ENCODE measurements around the gene NPAS2. TPM values are rescaled to one million over a fixed set of nuclear protein-coding genes. Genes with fewer than 3 reads are reported as not detected.
A peak's percentile ranks its signal among the peaks of the same experiment; 100 is the strongest.

NPAS2 gene
- total RNA-seq, 1 experiment from 2014 or later = 12.4 TPM

GRCh38 chr2:100880036-100880435 is 60.1 kb downstream of the NPAS2 start:
- no peak for DNase-seq (ENCODE audit: low read depth)

- DNase-seq (ENCODE audit: low read depth) = no peak
Measured at GRCh38 chr2:100880730-100881129, 60.8 kb downstream of the NPAS2 start.

DNA sequence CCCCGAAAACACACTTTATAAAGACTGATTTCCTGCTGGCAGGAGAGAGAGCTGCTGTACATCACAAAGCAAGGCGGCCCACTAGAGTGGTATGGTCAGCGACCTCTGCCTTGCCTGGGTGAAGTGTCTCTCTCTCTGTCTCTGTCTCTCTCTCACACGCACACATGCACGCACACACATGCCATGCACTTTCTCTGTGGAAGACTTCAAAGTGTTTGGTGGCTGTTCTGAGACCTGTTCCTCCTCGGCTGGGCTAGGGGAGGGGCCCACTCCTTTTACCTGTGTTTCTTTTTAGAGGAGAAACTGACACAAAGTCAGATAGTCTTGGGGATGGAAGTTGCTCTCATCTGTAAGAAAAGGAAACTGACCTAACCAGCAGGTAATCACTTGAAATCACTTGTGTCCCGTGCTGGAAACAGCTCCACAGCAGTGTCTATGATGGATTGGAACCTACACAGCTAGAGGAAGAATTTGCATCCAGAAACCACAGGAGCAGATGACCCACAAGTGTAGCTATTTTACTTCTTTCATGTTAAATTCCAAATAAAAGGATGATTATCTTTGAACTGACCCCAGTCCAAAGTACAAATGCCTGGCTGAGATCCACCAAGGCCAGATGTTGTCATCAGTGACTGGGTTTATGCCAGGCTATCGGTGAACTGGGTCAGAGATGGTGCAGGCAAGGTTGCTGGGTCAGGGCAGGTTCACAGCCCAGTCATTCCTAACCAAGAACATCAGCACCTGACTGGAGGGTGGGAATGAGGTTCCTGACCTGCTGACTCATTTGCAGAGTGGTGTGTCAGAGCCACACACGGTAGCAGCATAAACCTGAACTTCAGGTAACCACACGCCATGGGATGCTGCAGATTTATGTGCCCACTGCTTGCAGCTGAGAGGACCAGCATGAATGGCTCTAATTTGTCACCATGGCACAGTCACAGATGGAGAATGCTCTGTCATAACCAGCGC is 63.0 kb downstream of the NPAS2 start:
- DNase-seq (ENCODE audit: low read depth) = peak; percentile 21

- no peak for DNase-seq (ENCODE audit: low read depth)
Measured at GRCh38 chr2:100884145-100884621, 64.2 kb downstream of the NPAS2 start.

- DNase-seq (ENCODE audit: low read depth) = no peak
Measured at GRCh38 chr2:100886085-100886484, 66.1 kb downstream of the NPAS2 start.

- DNase-seq (ENCODE audit: low read depth) = no peak
Measured at GRCh38 chr2:100887039-100887578, 67.2 kb downstream of the NPAS2 start.

DNA sequence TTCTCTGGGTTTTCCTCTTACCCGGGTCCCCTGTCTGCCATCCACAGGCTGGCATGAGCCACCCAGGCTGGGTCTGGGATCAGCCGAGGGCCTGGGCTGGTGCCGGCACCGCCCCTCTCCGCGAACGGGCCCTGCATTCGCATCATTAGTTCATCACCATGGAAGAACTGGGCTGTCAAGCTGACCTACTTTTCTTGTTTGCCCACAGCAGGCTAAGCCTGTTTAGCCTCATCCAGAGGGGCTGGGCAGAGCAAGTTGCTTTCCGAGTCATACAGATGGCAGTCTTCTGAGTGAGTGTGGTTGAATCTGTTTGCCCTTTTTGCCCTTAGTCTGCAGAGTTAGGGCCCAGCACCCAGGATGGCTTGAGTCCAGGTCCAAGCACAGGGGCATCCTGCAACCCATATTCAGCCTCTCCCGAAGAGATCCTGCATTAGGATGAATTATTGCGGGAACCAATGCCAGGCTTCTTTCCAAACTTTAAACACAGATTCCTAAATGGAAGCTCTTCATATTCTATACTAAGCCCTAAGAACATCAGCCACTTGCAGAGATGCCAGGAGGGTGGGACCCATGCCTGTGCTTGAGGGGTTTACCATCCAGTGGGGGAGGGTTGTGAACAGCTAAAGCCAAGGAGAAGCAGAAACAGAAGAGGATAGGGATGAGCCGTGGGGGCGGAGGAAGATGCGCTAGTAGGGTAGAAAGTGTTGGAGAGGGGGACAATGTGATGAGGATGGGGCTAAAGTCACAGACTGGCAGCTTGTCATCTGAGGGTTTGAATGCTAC is 68.0 kb downstream of the NPAS2 start:
- DNase-seq (ENCODE audit: low read depth) = peak; percentile 34

GRCh38 chr2:100888601-100889000 is 68.7 kb downstream of the NPAS2 start:
- no peak for DNase-seq (ENCODE audit: low read depth)

DNA sequence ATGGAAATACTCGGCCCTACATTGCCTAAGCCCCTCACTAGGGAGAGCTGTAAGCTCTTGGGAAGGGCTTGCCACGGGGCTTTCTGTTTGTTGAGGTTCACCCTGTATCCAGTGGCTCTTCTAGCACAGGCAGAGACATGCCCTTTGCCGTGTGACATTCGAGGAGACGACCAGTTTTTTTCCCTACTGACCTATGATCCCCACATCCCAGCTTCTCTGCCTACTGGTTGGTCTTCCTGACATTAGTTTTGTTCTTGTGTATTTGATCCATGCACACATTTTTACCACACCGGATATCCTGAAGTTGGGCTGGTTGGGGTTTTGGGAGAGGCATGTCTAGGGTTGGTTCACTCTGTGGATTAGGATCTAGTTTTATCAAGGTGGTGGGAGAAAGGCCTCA is 69.3 kb downstream of the NPAS2 start:
- no peak for DNase-seq (ENCODE audit: low read depth)

GRCh38 chr2:100891906-100892642 is 72.1 kb downstream of the NPAS2 start:
- DNase-seq (ENCODE audit: low read depth) = peak; percentile 55

DNA sequence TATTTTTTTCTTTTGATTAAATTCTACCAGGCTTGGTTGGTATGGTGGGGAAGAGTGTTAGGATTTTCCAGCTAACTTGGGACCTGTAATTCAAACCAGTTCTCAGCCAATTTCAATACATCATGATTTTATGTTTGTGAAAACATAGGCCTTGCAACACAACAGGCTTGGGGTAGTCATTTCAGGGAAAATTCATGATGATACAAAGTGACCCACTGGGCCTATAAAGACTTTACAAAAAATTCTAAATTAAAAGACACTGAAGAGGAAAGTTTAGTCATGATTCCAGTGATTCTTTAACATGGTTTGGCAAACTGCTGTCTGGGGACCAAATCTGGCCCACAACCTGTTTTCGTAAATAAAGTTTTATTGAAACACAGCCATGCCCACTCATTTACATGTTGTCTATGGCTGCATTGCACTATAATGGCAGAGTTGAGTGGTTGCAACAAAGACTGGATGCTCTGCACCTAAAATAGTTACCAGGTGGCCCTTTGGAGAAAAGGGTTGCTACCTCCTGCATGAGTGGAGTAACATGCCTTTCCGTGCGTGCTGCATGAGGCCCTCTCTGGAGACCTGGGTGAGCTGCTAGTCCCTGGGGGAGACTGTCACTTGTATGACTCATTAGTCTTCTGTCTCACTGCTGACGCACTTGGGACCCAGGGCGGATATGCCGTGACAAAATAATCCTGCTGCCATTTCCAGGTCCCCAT is 73.6 kb downstream of the NPAS2 start:
- DNase-seq (ENCODE audit: low read depth) = no peak

DNA sequence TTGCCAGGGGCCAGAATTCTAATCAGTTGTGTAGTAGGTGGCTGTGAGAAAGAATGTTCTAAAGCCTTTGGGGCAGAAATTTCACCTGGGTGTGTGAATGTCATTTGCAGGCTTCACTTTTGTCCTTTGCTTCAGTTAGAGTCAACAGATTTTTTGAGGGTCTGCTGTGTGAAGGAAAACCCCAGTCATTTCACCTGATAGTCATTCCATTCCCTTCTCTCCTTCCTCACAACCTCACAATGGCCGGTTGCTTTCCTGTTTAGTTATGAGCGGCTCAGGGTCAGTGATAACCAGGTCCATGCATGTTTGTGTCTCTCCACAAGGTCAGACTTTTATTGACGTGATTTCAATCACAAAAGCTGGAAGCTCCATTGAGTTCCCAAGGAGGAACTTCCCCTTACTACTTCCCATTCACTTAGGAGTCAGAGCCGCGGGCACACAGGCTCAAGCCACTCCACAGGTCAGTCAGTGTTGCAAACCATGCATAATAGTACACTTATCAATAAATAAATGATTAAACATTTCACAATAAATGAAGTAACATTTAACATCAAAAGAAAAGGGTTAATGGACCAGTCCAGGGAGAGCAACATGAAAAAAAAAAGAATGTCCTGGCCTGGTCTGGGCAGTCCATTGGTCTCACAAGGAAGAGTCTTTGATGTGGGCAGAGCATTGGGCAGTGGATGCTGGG is 74.3 kb downstream of the NPAS2 start:
- DNase-seq (ENCODE audit: low read depth) = no peak

- DNase-seq (ENCODE audit: low read depth) = no peak
Measured at GRCh38 chr2:100894796-100895156, 74.8 kb downstream of the NPAS2 start.

DNA sequence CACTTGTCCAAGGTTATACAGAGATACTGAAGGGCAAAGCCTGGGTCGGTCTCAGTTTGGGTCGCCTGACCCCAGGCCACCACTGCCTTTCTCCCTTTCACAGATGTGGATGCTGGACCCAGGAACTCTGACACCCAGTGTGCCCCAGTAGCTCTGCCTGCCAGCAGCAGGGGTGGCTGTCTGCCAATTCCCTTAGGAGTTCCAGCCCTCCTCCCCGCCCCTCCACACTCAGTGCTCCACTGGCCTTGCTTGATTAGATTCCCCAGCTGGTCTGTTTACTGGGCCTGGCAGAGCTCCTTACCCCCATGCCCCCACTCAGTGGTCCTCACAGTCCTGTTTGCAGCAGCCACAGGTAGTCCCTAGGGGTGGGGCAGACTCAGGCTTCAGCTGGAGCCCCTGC is 75.5 kb downstream of the NPAS2 start:
- no peak for DNase-seq (ENCODE audit: low read depth)

GRCh38 chr2:100895934-100896685 is 76.2 kb downstream of the NPAS2 start:
- no peak for DNase-seq (ENCODE audit: low read depth)

DNA sequence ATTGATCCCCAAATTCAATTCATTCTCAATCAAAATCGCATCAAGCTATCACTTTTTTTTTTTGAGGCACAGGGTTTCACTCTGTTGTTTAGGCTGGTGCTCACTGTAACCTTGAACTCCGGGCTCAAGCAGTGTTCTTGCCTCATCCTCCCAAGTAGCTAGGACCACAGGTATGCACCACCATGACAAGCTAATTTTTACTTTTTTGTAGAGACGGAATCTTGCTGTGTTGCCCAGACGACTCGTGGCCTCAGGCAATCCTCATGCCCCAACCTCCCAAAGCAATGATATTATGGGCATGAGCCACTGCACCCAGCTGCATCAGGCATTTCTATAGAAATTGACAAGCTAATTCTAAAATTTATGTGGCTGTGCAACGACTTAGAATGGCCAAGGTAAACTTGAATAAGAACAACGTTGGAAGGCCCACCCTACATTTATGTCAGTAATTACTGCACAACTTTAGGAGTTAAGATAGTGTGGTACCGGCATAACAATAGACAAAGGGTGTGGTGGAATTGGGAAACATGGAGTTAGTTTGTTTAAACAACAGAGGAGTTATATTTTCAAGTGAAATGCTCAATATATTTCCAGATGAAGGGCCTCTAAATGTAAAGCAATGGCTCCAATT is 78.2 kb downstream of the NPAS2 start:
- DNase-seq (ENCODE audit: low read depth) = no peak

GRCh38 chr2:100900156-100900795 is 80.3 kb downstream of the NPAS2 start:
- no peak for DNase-seq (ENCODE audit: low read depth)

DNA sequence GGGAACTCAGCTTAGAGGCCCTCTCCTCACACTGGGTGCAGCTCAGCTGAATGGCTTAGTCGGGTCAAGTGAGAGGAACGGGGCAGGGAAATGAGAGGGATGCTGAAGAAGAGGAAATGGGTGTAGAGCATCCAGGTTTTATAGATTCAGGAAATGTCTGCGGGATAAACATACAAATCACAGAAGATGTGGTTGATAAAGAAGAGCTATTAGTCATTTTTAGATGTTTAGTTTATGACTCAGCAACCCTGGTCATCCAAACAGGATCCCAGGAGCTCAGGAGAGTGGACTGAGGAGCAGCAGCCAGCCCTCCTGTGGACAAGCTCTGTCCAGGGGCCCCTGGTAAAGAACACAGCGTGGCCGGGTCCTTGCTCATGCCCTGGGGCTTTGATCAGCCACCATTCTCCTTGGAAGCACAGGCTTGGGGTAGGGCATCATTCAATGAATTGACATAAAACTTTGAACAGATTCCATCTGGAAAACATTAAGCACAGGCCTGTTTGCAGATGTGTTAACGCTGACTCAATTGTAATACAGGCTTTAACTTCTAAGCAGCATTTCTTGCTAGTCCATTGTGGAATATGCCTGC is 83.0 kb downstream of the NPAS2 start:
- DNase-seq (ENCODE audit: low read depth) = peak; percentile 92
